K562 (cell line): ENCODE data around the gene AEN. TPM values are rescaled to one million over a fixed set of nuclear protein-coding genes. Genes with fewer than 3 reads are reported as not detected.

ENCODE experiments used
- ARID3A ChIP-seq: IDR thresholded peaks from 2 replicates; pipeline ENCODE4 v1.6.1; 2012; ENCODE audit warnings: low read depth, low read length, improper control_type of control experiment, borderline replicate concordance
- ATF2 ChIP-seq: sonication (generic); formaldehyde crosslinking; IDR thresholded peaks from 2 replicates; pipeline ENCODE4 v1.8.1; 2022; ENCODE audit warnings: missing genetic modification reagents
- ATF3 ChIP-seq, 2 experiments: fragments of 450-650 bp in 1 of 2; sonication (generic) in 1 of 2; formaldehyde crosslinking in 1 of 2; IDR thresholded peaks in 1 of 2; conservative IDR thresholded peaks in 1 of 2; 2 replicates each; pipeline versions ENCODE4 v1.6.1 to v1.8.1; 2016 to 2023; ENCODE audit warnings: mild to moderate bottlenecking in 2 of 2, moderate library complexity in 2 of 2, inconsistent platforms in 1 of 2, missing genetic modification reagents in 1 of 2
- BHLHE40 ChIP-seq: IDR thresholded peaks from 2 replicates; pipeline ENCODE4 v1.6.1; 2011; ENCODE audit warnings: low read length, improper control_type of control experiment
- CBFA2T3 ChIP-seq: fragments of 450-650 bp; IDR thresholded peaks from 2 replicates; pipeline ENCODE4 v1.6.1; 2017
- CC2D1A ChIP-seq: fragments of 450-650 bp; IDR thresholded peaks from 2 replicates; pipeline ENCODE4 v1.6.1; 2017; ENCODE audit warnings: mild to moderate bottlenecking
- FOSL1 ChIP-seq: fragments of 200-800 bp; sonication (Bioruptor generic); conservative IDR thresholded peaks from 2 replicates; pipeline ENCODE4 v1.6.1; 2016; ENCODE audit warnings: missing genetic modification characterization, missing compliant biosample characterization
- GTF3C2 ChIP-seq: IDR thresholded peaks from 3 replicates; pipeline ENCODE4 v1.6.1; 2011; ENCODE audit warnings: borderline replicate concordance, mild to moderate bottlenecking, moderate library complexity; ENCODE audit not compliant: insufficient read length; ENCODE audit errors: extremely low read depth
- HDAC8 ChIP-seq: fragments of 450-650 bp; IDR thresholded peaks from 2 replicates; pipeline ENCODE4 v1.6.1; 2016; ENCODE audit warnings: mild to moderate bottlenecking, missing genetic modification characterization, moderate library complexity, missing compliant biosample characterization
- IRF9 ChIP-seq: fragments of 450-650 bp; IDR thresholded peaks from 2 replicates; pipeline ENCODE4 v1.6.1; 2016; ENCODE audit warnings: missing biosample characterization, missing genetic modification characterization
- LARP7 ChIP-seq: fragments of 450-650 bp; IDR thresholded peaks from 2 replicates; pipeline ENCODE4 v1.6.1; 2016
- RFX1 ChIP-seq: fragments of 450-650 bp; IDR thresholded peaks from 2 replicates; pipeline ENCODE4 v1.6.1; 2016; ENCODE audit warnings: mild to moderate bottlenecking, moderate library complexity
- RFX5 ChIP-seq: IDR thresholded peaks from 2 replicates; pipeline ENCODE4 v1.6.1; 2011; ENCODE audit warnings: low read depth, mild to moderate bottlenecking, improper control_type of control experiment, low read length
- TCF7L2 ChIP-seq: fragments of 150-350 bp; IDR thresholded peaks from 2 replicates; pipeline ENCODE4 v1.6.1; 2016; ENCODE audit warnings: low read depth, mild to moderate bottlenecking, low read length, moderate library complexity
- THAP12 ChIP-seq: fragments of 250-450 bp; sonication (Bioruptor Pico); IDR thresholded peaks from 2 replicates; pipeline ENCODE4 v1.9.0; 2021; ENCODE audit warnings: mild to moderate bottlenecking, inconsistent platforms
- ZEB2 ChIP-seq: fragments of 450-650 bp; IDR thresholded peaks from 2 replicates; pipeline ENCODE4 v1.6.1; 2016
- ZNF224 ChIP-seq: sonication (generic); formaldehyde crosslinking; IDR thresholded peaks from 2 replicates; pipeline ENCODE4 v1.8.0; 2022; ENCODE audit warnings: mild to moderate bottlenecking, missing genetic modification reagents
- polyA plus RNA-seq, 8 experiments: library from polyadenylated mRNA; depleted of rRNA in 4 of 8; stranded (reverse) in 5 of 8; unstranded in 3 of 8; fragments of >200 nt; fragmentation: Nextera tagmentation in 2 of 8; fragmentation: Illumina TruSeq in 1 of 8; extraction: Ambion mirVana in 2 of 8; extraction: Trizol in 1 of 8; gene quantifications; 2 replicates each; pipeline versions ENCODE4 v1.2.1 to v1.2.3, GENCODE V29; 2011 to 2014; ENCODE audit warnings: inconsistent platforms in 1 of 8, missing spikeins in 1 of 8
- total RNA-seq, 7 experiments: library from RNA; depleted of rRNA in 6 of 7; stranded (reverse); fragments of >200 nt in 6 of 7; fragmentation: Illumina TruSeq in 2 of 7; extraction: Trizol in 2 of 7; gene quantifications; 2 replicates each; pipeline versions ENCODE4 v1.2.1 to v1.2.3, GENCODE V29; 2011 to 2021; ENCODE audit warnings: low replicate concordance in 1 of 7

Gene AEN
- total and polyA plus RNA-seq, 9 of the 15 experiments (the other 6 are each of a cell fraction or from before 2014, with no cell fraction given), result 9.0 to 51.0 (median 32.8) TPM

- TF ChIP-seq TCF7L2, result peak; percentile 74
- TF ChIP-seq LARP7, result no peak
- 0 out of 2 replicates have a peak, but pooled peaks have one; percentile 34 for TF ChIP-seq ARID3A
- no peak for TF ChIP-seq GTF3C2
- peak; percentile 16; the same call in 1 of the 2 replicates for TF ChIP-seq THAP12 (CRISPR knock-in tag)
- peak; percentile 99 for TF ChIP-seq ATF3 (IDR thresholded peaks at IDR 0.05)
- peak; percentile 99 for TF ChIP-seq ATF3 (CRISPR knock-in tag; conservative IDR thresholded peaks at IDR 0.05)
- TF ChIP-seq FOSL1, result peak; percentile 98
- TF ChIP-seq ZNF224 (CRISPR knock-in tag), result no peak
- peak; percentile 94 for TF ChIP-seq ZEB2
- peak; percentile 93 for TF ChIP-seq CBFA2T3
- no peak for TF ChIP-seq HDAC8 (tag)
- TF ChIP-seq ATF2 (CRISPR knock-in tag), result peak; percentile 71; the same call in 1 of the 2 replicates
- TF ChIP-seq CC2D1A, result peak; percentile 35; the same call in 1 of the 2 replicates
- no peak for TF ChIP-seq RFX5
- TF ChIP-seq RFX1, result peak; percentile 76
- TF ChIP-seq BHLHE40, result peak; percentile 98
- peak; percentile 80 for TF ChIP-seq IRF9 (tag)
Observed at GRCh38 chr15:88638626-88639372, 17.7 kb downstream of the AEN start, which contains the start of gene ISG20 (continued).
